ENCODE data around the gene PDILT. TPM values are rescaled to one million over a fixed set of nuclear protein-coding genes. Genes with fewer than 3 reads are reported as not detected.
"Not testable (repeated sequence)": the region's sequence is repeated elsewhere in the genome, so short reads cannot be mapped to it uniquely, and the experiment has no call there.

Gene PDILT
- total and polyA plus RNA-seq, 9 donors, result not detected

DNA sequence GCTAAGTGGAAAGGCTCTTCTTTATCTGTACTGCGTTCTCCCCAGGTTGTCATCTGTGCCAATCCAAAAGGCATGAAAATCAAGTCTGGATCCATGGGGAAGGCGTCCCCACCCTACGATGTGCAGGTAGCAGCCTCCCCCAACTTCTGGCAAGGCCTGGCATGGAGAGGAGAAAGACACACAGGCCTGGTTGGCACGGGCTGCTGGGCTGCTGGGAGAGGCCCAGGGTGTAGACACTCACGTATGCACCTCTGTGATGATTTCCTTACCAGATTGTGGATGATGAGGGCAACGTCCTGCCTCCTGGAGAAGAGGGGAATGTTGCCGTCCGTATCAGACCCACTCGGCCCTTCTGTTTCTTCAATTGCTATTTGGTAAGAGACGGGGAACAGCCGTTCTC lies 26.4 kb upstream of the PDILT start:
- no peak for DNase-seq
- Histone ChIP-seq H3K36me3 (no peaks in the 10 kb centered on the region), H3K27ac (no peak overlapping the region), H3K27me3 (no peaks in the 10 kb centered on the region), H3K4me1 (ENCODE audit: insufficient read depth) (no peaks in the 10 kb centered on the region), H3K9me3 (no peaks in the 10 kb centered on the region), H3K4me3 (no peak overlapping the region)
- intact Hi-C loops (cut with DNase I), result no loop called here
- TF ChIP-seq EP300 (IDR thresholded peaks at IDR 0.05) (no peak), POLR2A (IDR thresholded peaks at IDR 0.05) (no peak), CTCF (IDR thresholded peaks at IDR 0.05) (no peak)
- WGBS, 3 donors, result 78 to 84% (median 83%) methylated on average over 11 of the region's 11 CpGs

GRCh38 chr16:20430480-20430879 lies 25.9 kb upstream of the PDILT start:
- H3K36me3 ChIP-seq; H3K27ac ChIP-seq; intact Hi-C loops (cut with DNase I); DNase-seq; H3K4me1 ChIP-seq (ENCODE audit: insufficient read depth); H3K27me3 ChIP-seq; H3K9me3 ChIP-seq; H3K4me3 ChIP-seq: not testable (repeated sequence)
- WGBS, 3 donors, result 84 to 94% (median 85%) methylated on average over 1 of the region's 1 CpG

DNA sequence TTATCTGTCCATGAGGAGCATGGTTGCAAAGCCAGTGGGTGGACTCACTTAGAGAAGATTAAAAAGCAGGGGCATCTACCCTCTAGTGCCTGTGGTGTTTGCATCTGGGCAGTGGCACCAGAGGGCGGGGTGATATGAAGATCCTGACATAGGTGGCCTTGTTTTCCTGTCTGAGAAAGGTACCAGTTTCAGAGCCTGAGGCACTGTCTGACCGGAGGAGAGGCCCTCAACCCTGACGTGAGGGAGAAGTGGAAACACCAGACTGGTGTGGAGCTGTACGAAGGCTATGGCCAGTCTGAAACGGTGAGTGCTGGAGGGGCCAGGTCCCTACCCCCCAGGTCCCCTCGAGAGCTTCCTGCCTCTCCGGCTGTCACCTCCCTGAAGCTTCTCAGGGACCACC lies 25.0 kb upstream of the PDILT start:
- DNase-seq; H3K27ac ChIP-seq; intact Hi-C loops (cut with DNase I); H3K36me3 ChIP-seq; H3K27me3 ChIP-seq; H3K9me3 ChIP-seq; H3K4me1 ChIP-seq (ENCODE audit: insufficient read depth); H3K4me3 ChIP-seq: not testable (repeated sequence)
- 80 to 86% (median 82%) methylated on average over 7 of the region's 7 CpGs for WGBS, 3 donors

- DNase-seq; H3K27me3 ChIP-seq; H3K4me1 ChIP-seq (ENCODE audit: insufficient read depth); intact Hi-C loops (cut with DNase I); H3K36me3 ChIP-seq; H3K27ac ChIP-seq; H3K4me3 ChIP-seq; H3K9me3 ChIP-seq: not testable (repeated sequence)
- WGBS, 3 donors, result 48 to 71% (median 55%) methylated on average over 2 of the region's 2 CpGs
These were observed 22.9 kb upstream of the PDILT start for GRCh38 chr16:20427401-20427797.

GRCh38 chr16:20424129-20424866 lies 19.8 kb upstream of the PDILT start:
- intact Hi-C loops (cut with DNase I), result no loop called here
- TF ChIP-seq CTCF (IDR thresholded peaks at IDR 0.05), result no peak
- no peak for TF ChIP-seq EP300 (IDR thresholded peaks at IDR 0.05)
- no peak for TF ChIP-seq POLR2A (IDR thresholded peaks at IDR 0.05)
- Histone ChIP-seq H3K9me3 (no peaks in the 10 kb centered on the region), H3K36me3 (no peaks in the 10 kb centered on the region), H3K4me3 (no peak overlapping the region), H3K4me1 (ENCODE audit: insufficient read depth) (peaks cover 1% of the 10 kb centered on the region), H3K27ac (no peak overlapping the region), H3K27me3 (no peaks in the 10 kb centered on the region)
- no peak for DNase-seq
- WGBS, 3 donors, result 77 to 82% (median 81%) methylated on average over 2 of the region's 2 CpGs

DNA sequence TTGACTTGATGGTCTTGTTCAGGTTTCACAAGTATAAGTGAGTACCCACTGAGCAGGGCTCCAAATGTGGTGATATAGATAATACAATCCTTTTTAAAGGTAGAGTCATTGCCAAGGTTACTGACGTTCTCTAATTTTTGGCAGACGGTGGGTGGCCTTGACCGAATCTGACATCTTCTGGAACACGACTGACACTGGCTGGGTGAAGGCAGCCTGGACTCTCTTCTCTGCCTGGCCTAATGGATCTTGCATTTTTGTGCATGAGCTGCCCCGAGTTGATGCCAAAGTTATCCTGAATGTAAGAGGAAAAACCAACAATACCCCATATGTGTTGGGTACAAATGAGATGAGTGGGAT lies 19.2 kb upstream of the PDILT start:
- H3K4me1 ChIP-seq (ENCODE audit: insufficient read depth); H3K9me3 ChIP-seq; H3K27ac ChIP-seq; intact Hi-C loops (cut with DNase I); DNase-seq; H3K36me3 ChIP-seq; H3K27me3 ChIP-seq; H3K4me3 ChIP-seq: not testable (repeated sequence)
- 27 to 37% (median 34%) methylated on average over 5 of the region's 5 CpGs for WGBS, 3 donors

DNA sequence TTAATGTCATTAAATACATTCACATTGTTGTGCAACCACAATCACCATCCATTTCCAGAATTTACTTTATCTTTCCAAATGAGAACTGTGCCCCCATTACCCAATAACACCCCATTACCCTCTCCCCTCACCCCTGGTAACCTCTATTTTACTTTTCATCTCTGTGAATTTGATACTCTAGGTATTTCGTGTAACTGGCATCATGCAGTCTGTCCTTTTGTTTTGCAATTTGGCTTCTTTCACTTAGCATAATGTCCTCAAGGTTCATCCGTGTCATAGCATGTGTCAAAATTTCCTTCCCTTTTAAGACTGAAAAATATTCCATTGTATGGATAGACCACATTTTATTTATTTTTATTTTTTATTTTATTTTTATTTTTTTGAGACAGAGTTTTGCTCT lies 17.2 kb upstream of the PDILT start:
- DNase-seq; H3K4me1 ChIP-seq (ENCODE audit: insufficient read depth); H3K36me3 ChIP-seq; intact Hi-C loops (cut with DNase I); H3K9me3 ChIP-seq; H3K27me3 ChIP-seq; H3K4me3 ChIP-seq; H3K27ac ChIP-seq: not testable (repeated sequence)
- 70 to 79% (median 75%) methylated on average over 2 of the region's 2 CpGs for WGBS, 3 donors

DNA sequence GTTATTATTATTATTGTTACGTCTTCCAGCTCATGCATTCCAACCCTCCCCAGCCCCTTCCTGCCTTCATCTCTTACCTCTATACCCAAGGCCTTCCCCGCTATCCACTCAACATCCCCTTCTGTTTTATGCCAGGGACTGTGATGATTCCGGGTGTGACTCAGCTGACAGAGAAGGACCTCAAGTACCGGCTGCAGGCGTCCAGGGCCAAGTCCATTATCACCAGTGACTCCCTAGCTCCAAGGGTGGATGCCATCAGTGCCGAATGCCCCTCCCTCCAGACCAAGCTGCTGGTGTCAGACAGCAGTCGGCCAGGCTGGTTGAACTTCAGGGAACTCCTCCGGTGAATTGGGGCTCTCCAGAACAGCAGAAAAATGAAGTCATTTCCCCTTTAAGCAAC lies 14.6 kb upstream of the PDILT start:
- DNase-seq; H3K4me1 ChIP-seq (ENCODE audit: insufficient read depth); H3K27me3 ChIP-seq; H3K9me3 ChIP-seq; H3K4me3 ChIP-seq; H3K27ac ChIP-seq; intact Hi-C loops (cut with DNase I); H3K36me3 ChIP-seq: not testable (repeated sequence)
- WGBS, 3 donors, result 72 to 74% (median 74%) methylated on average over 8 of the region's 8 CpGs
